Measurements from ENCODE around the gene ORMDL3.

The ORMDL3 gene

DNA sequence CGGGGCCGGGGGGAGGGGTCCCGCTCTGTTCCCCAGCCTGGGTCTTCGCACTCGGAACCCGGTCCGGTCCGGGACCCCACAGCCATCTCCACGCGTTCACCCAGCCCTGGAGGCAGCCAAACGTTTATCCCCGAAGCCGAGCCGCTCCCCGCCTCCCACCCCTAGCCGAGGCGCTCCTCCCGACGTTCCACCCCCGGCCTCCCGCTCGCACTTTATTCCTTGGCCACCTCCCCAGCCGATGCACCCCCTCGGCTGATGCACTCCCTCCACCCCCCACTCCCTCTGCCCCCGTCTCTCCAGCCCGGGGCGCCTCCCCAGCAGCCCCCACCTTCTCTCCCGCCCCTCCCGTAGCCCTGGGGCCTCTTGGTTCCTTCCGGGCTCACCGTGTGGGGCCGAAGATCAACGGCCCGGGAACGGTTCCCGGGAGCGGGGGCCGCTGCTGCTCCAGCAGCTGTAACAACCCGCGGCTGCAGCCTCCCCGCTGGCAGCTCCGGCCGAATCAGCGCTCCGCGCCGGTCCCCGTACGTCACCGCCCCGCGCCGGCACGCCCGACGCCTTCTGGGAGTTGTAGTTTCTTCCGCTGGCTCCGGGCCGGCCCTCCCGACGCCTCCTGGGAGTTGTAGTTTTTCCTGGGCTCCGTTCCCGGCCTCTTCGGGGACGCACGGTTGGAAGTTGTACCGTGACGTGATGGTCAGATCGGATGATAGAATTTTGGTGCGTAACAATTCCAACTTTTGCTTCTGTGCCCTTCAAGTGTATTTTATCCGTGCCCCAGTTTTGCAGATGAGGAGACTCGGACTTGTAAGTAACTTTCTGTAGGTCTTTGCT is at the start of gene ORMDL3, which contains the start of gene LRRC3C:
Gene ORMDL3, minus strand, starts transcription at position 501 of the 828 bp plus-strand sequence. CDS start 3,398 bp downstream, outside the sequence.
Gene LRRC3C, plus strand, starts transcription at position 632 of the 828 bp plus-strand sequence. CDS start 13,792 bp downstream, outside the sequence.
- peak; percentile 89 for DNase-seq

DNA sequence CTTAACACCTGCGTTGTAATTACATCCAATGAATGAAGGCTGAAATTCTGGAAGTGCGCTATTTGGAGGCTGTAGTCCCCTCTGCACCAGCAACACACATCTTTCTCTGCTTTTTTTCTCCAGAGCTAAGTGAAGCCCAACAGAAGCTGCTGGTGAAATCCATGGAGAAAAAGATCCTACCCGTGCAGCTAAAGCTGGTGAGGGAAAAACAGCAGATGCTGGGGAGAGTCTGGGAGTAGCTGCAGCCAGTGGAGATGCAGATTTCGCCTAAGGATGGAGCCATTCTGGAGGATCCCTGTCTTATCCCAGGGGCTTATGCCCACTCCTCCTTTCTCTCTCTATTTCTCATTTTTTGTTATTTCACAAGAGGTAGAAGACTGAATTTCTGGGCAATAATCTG is 48.4 kb upstream of the ORMDL3 start:
- no peak for DNase-seq

DNA sequence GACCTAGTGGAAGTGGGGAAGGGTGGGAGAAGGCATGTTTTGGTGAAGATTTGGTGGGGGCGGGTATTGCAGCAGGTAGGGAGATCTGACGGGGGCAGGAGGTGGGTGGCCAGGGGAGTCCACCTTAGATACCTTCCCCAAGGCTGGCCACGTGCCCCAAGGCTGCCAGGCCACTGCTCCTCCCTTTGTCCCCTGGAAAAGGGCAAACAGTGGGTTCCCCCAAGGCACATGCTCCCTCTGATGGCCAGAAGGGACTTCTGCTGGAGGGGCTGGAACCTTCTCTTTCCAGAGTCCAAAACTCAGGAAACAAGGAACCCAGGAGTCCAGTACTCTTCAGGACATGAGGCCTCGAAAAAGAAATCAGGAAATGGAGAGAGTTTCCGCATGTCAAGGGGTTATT is 47.0 kb upstream of the ORMDL3 start:
- no peak for DNase-seq

- no peak for DNase-seq
Measured at GRCh38 chr17:39973496-39973895, 46.1 kb upstream of the ORMDL3 start.

GRCh38 chr17:39972271-39972670 is 44.9 kb upstream of the ORMDL3 start:
- DNase-seq = no peak

DNA sequence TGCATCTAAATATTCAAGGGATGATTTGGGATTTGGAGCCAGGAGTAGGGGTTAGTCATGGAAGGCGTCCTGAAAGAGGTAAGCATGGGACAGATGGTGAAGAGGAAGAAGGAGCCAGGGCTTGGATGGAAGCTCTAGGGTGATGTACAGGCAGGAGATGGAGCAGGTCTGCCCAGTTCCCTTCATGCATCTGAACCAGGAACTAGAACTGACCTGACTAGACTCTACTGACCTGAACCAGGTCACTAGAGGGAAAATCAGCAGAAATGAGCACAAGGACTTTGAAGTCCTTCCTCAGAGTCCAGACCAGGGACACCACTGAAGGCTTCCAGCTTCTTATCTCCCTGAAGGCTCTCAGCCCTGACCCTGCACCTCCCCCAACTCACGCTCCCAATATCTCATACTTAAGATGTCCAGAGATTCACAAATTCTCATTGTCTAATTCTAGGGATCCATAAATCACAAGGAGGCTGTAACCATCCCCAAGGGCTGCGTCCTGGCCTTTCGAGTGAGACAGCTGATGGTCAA is 43.7 kb upstream of the ORMDL3 start:
- DNase-seq = no peak

- no peak for DNase-seq
Measured at GRCh38 chr17:39970157-39970692, 42.8 kb upstream of the ORMDL3 start.

DNA sequence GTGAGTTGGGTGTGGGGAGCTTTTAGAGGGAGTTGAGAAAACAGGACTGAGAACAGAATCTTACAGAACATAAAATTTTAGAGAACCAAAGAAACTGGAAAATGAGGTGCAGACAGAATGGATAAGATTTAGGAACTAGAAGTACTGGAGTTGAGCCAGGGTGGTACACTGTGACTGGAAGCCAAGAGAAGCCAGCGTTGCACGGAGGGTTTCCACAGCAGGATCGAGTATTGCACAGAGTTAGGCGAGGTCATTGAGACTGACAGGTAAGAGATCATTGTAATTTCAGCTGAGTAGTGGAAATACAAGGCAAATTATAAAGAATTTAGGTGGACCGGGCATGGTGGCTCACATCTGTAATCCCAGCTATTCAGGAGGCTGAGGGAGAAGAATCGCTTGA is 42.0 kb upstream of the ORMDL3 start:
- DNase-seq = no peak

- DNase-seq = no peak
Measured at GRCh38 chr17:39968761-39969160, 41.4 kb upstream of the ORMDL3 start.

DNA sequence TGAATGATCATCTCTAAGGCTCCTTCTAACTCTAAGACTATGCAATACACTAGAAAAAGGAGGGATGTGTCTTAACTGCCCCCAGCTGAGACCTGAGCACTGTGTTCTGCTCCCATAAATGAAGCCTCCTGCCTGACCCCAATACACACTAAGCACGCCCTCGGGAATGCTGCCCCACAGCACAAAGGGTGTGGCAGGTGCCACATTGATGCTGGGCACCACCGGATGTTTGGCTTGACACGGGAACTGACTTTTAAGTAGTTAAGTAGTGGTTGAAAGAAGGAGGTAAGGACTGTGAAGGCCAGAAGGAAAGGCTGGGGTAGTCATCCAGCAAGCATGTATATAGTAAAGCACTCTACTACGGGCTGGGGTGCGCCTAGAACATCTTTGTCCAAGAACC is 39.4 kb upstream of the ORMDL3 start:
- DNase-seq = no peak

DNA sequence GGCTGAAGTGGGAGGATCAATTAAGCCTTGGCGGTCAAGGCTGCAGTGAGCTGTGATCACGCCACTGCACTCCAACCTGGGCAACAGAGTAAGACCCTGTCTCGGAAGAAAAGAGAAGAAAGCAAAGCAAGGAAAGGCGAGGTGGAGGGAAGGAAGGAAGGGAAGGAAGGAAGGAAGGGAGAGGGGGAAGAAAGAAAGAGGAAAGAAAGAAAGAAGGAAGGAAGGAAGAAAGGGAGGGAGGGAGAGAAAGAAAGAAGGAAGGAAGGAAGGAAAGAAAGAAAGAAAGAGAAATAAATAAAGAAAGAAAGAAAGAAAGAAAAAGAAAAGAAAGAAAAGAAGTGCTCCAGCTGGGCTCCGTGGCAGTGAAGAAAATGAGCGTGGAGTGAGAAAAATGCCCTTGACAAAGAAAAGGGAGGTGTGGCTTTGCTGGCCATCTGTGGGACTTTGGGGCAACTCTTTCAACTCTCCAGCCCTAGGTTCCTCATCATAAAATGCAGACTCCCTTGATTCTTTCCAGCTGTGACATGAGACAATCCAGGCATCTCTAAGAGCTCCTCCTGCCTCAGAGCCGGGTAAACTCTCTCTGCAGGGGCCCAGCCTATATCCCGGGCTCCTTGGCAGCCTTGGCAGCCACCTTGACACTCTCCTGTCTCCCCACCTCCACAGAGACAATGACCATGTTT is 37.8 kb upstream of the ORMDL3 start:
- no peak for DNase-seq

DNA sequence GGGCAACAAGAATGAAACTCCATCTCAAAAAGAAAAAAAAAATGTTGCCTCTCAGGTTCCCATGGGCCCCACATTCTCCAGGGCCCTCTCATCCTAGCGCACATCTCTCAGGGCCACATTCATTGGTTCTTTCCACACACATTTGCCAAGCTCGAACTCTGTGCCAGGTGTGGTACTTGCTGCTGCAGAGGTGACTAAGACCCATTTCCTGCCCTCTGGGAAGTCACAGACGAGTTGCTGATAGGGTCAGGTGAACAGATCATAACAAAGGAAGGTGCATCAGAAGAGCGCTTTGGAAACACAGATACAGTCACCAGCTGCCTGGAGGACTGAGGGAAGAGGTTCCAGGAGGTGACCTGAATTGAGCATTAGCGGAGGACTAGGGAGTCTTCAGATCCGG is 36.4 kb upstream of the ORMDL3 start:
- no peak for DNase-seq

GRCh38 chr17:39962642-39963220 is 35.3 kb upstream of the ORMDL3 start, which contains the start of gene GSDMA:
Gene GSDMA, plus strand, starts transcription at chr17:39963004. Its CDS starts 2,684 bp downstream, at chr17:39965688.
- no peak for DNase-seq

DNA sequence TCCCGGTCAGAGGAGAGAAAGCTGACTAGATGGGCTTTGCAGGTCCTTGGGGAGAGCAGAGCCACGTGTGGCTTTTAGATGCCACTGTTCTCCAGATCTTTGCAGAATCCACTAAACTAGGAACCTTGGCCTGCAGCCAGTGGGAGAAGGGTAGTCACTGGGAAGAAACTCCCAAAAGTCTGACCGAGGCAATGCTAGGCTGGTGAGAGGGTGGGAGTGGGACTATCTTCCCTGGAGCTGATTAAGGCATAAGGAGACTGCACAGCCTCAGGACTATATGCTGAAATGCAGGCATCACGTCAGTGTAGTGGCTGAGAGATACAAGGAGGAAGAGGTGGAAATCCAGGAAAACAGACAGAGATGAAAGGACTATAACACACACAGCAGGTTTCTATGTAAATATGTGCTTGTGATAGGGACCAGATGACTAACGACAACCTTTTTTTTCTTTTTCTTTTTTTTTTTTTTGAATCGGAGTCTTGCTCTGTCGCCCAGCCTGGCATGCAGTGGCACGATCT is 33.2 kb upstream of the ORMDL3 start:
- no peak for DNase-seq

- DNase-seq = no peak
Measured at GRCh38 chr17:39955726-39956225, 28.4 kb upstream of the ORMDL3 start.

GRCh38 chr17:39954876-39955275 is 27.5 kb upstream of the ORMDL3 start:
- no peak for DNase-seq

- no peak for DNase-seq
Measured at GRCh38 chr17:39953471-39953888, 26.1 kb upstream of the ORMDL3 start.

DNA sequence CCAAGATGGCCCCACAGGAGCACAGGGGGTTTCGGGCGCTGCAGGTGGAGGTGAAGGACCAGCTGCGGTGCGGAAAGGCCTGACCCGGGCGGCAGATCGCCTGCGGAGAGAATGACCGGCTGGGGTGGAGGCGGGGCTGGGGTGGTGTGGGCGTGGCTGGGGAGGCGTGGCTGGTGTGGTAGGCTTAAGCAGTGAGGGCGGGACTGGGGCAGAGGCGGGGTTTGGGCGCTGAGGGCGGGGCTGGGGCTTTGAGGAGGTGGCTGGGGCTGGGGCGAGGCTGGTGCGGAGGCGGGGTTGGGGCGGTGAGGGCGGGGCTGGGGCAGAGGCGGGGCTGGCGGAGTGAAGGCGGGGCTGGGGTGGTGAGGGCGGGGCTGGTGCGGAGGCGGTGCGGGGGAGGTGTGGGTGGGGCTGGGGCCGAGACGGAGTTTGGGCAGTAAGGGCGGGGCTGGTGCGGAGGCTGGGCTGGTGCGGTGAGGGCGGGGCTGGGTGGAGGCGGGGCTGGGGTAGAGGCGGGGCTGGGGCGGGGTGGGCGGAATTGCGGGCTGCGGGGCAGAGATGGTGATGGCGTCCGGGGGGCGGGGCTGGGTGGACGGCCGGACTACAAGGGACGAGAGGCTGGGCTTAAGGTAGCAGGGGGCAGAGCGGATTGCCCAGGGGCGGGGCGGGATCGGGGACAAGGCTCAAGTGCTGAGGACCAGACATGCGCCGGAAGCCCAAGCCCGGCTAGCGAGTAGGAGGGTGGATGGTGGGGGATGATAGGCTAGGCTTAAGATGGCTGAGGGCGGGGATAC is 25.5 kb upstream of the ORMDL3 start:
- peak; percentile 96 for DNase-seq

GRCh38 chr17:39951924-39952679 is 24.7 kb upstream of the ORMDL3 start:
- DNase-seq = no peak

GRCh38 chr17:39950871-39951348 is 23.5 kb upstream of the ORMDL3 start:
- no peak for DNase-seq

DNA sequence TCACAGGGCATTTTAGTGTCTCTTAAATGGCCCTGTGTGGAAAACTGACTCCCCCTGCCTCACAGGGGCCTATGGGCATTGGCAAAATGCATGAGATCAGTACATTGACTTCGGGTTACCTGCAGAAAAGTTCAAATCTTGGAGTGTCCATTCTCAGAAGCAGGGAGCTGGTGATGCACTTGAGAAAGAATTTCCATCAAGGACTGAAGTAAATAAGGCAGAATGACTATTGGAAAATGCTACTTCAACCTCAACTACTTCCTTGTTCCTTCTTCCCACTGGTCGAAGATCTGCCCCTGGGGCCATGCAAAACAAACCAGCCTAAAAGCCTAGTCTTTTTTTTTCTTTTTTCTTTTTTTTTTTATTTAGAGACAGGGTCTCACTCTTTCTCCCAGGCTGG is 21.6 kb upstream of the ORMDL3 start:
- no peak for DNase-seq
